HG03571 (cell line): ENCODE results near the gene TXNDC17.
"Not testable (repeated sequence)": the region's sequence is repeated elsewhere in the genome, so short reads cannot be mapped to it uniquely, and the experiment has no call there.

Source experiments
- ATAC-seq: cut with Tn5 transposase; IDR thresholded peaks from one replicate; pipeline ENCODE4 v1.9.1; 2021; ENCODE audit not compliant: unreplicated experiment

The TXNDC17 gene

DNA sequence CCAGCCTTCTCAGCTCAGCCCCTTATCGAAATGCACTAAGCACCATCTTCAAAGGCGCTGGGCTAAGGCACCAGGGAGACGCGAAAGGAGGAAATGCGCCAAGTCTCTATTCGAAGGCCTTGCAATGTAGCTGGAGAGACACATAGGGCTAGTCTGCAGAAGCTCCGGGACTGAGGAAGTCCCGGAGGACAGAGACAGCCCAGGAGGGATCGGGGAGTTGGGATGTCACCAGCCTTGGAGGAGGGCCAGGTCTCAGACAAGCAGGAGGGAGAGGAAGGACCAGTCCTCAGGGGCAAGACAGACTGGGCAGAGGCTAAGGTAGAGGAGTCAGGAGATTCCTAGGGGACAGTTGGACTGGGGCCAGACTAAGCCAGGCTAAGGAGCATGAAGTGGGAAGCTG is 19.2 kb downstream of the TXNDC17 start:
- no peak for ATAC-seq

- ATAC-seq, result no peak
These were observed 20.1 kb downstream of the TXNDC17 start for GRCh38 chr17:6660805-6661463.

DNA sequence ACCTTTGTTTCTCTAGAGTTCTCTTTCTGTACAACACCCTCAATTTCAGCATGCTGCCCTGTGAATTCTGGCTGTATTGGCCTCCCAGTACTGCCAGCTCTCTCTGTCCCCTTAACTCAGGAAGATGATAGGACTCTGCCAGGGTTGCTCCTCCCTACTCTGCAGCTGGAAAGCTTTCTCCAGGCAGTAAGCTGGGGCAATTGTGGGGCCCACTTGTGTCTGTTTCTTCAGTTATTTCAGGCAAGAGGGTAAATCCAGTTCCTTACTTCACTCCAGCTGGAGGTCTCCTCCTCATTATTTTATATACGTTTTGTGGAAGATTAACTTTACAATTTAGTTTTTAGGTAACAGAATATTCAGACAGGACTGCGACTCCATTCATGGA is 20.6 kb downstream of the TXNDC17 start:
- ATAC-seq, result no peak

GRCh38 chr17:6663200-6663599 is 22.3 kb downstream of the TXNDC17 start:
- not testable (repeated sequence) for ATAC-seq

GRCh38 chr17:6666077-6666521 is 25.2 kb downstream of the TXNDC17 start:
- ATAC-seq, result no peak

GRCh38 chr17:6666557-6666956 is 25.7 kb downstream of the TXNDC17 start:
- no peak for ATAC-seq

- no peak for ATAC-seq
These were observed 26.7 kb downstream of the TXNDC17 start for GRCh38 chr17:6667516-6667915.

- ATAC-seq, result no peak
These were observed 27.4 kb downstream of the TXNDC17 start for GRCh38 chr17:6668219-6668618.

DNA sequence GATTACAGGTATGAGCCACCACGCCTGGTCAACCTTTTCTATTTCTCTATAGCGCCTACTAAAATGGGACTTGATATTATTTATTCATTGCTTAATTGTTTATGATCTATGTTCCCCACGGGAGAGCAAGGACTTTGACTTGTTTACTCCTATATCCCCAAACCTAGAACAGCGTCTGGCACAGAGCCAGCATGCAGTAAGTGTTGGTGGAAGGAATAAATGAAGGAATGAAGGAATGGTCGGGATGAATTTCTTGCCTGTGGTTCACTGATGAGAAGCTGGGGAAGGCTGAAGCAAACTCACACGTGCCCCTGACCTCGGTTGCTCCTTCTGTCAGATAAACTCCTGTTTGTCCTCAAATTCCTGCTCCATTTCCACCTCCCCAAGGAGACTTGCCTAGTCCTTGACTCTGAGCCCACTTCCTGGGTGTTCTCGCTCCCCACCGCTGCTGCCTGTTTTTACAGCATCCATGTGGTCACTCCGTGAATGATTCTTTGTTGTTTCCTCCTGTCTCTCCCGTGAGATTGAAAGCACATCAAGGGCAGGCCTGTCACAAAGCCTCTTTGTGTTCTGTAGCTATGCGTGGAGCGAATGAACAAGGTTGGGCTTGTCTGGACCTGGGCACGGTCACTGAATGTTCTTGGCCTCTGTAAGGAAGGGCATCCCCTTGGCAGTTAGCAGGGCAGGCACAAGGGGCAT is 28.0 kb downstream of the TXNDC17 start:
- no peak for ATAC-seq

DNA sequence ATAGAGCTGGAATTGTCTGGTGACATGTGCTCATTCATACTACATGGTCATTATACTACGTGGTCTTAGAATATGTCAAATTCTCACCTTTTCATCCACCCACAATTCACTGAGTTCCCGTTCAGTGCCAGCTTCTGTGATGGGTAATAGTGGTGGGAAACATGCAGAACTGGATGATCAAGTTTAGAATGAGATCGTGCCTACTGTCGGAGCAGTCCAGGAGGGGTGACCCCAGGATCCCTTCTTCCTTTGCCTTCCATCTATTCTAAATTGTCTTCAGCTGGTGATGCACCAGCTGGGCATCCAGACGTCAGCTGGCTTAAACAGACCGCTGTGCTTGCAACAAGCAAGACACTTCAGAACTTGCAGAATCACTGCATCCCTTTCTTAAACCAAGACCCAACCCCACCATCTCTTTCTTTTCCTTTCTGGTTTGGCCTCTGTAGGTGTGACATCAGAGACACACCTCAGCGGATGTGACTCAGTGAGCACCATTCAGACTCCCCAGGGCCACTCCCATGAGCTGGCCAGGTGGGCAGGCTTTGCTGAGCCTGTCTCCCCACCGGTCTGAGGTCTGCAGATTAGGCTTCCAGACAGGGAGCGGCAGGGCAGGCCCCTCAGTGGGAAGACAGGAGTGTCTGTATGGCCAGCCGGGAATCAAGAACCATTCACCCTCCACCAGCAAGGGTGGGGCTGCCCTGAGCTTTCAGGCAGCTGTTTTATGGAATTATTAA is 28.8 kb downstream of the TXNDC17 start:
- ATAC-seq, result no peak

DNA sequence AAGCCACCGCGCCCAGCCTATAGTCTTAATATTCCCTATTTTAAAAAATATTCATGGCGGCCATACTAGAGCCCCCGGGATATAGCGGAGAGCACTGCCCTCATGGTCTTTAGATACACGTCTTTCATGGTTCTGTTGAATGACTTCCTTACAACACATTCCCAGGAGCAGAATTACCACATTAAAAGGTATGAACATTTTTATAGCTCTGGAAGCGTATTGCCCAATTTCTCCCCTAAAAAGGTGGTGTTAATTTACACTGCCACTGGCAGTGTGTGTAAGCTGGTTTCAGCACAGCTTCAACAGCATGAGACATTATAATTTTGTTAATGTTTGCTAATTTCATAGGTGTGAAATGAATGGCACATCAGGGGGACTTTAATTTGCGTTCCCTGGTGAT is 29.7 kb downstream of the TXNDC17 start:
- ATAC-seq, result no peak

GRCh38 chr17:6670999-6671398 is 30.1 kb downstream of the TXNDC17 start:
- ATAC-seq, result no peak

DNA sequence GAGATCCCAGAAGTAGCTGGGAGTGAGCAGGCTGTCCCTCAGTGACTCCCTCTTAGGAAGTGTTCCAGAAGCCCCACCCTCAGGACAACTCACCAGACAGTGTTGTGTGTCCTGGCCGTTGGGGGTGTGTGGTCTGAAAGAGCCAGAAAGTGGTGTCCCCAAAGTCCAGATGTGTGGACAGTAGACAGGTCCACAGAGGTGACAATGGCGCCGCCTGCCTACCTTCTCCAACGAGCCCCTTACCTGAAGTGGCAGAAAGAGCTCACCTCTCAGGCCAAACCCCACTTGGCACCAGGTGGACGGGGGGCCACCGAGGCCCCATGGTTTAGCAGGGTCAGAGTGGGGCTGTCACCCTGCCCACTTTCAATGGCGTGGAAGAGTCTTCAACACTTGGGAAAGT is 30.6 kb downstream of the TXNDC17 start:
- ATAC-seq, result no peak

DNA sequence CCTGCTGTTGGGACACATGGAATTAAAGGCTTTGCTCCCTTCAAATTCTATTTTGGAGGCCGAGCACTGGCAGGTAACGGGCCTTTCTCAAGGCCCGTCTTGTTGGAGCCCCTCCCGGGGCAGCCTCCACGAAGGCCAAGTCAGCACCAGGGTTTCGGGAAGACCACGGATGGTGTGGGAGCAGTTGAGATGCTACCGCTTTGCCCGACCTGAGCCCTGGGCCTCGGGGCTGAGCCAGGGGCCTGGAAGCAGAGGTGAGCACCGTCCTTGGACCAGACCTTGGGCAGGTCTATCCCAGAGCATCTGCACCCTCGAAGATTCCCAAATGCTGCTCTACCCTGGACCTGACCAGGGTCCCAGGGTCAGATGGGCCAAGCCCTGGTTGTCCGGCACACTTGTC is 33.7 kb downstream of the TXNDC17 start:
- no peak for ATAC-seq

DNA sequence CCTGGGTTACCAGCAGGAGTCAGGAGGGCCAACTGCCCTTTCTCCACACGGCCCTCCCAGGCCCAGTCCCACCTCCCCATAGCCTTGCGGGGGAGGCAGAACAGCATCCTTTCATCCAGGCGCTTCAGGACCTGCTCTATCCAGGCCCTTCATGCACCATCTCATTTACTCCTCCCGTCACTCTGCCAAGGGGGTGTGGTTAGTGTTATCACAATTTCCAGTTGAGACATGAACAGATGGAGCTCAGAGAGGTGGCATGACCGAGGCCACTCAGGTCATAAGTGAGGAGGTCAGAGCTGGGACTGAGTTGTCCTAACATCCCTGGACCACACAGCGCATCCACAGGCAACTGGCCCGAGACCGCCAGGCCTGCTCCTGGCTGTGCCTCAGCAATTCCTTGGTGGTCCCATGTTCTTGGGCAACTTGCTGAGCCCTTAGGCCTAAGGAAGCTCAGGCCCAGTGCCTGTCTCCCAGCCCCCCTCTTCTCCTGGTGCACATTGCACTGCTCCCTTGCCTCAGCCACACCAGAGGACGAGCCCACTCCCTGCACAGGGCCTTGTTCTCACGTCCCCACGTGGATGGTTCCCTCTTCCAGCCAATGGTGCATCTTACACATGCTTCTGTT is 34.5 kb downstream of the TXNDC17 start:
- ATAC-seq, result no peak

DNA sequence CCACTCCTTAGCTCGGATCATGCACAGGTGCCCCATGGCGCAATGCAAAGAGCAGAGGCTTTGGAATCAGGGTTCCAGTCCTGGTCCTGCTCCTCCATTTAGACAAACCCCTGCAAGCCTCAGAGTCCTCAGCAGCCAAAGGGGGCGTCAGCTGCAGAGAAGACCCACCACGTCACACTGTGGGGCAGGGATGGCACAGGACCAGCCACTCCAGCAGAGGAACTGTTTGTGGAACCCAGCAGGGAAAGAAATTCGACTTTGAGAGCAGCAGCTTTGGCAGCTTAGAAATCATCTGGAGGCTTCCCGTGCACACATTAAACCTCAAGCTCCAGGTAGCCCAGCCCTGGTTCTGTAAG is 35.9 kb downstream of the TXNDC17 start:
- ATAC-seq, result no peak

DNA sequence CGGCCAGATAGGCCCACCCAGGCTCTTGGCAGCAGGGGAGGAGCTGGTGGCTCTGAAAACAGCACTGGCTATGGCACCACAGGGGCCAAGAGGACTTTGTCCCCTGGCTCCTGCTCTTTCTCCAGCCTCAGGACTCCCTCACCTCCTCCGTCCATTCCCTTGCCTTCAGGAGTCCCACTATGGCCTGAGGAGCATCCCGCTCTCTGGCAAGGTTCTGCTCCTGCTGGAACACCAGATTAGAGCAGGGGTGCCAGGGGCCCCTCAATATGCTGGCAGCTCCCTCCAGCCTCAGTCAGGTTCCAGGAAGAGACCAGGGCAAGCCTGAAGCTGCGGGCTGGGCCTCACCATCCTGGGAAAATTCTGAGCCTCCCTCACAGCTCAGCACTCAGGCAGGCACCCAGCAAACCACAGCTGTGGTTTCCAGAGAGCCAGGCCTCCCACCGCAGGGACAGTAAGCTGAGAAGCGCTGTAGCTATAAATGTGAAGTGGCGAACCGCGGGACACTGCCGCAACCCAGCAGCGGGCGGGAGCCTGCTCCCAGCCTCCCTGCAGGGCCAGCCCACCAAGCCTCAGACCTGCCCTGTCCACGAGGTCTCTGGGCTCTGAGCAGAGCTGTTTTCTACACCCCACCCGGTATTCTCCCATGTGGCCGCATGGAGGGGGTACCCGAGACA is 36.4 kb downstream of the TXNDC17 start:
- ATAC-seq, result no peak

- no peak for ATAC-seq
These were observed 37.1 kb downstream of the TXNDC17 start for GRCh38 chr17:6677946-6678345.

GRCh38 chr17:6679241-6679640 is 38.4 kb downstream of the TXNDC17 start:
- no peak for ATAC-seq

GRCh38 chr17:6681176-6681575 is 40.3 kb downstream of the TXNDC17 start:
- no peak for ATAC-seq

DNA sequence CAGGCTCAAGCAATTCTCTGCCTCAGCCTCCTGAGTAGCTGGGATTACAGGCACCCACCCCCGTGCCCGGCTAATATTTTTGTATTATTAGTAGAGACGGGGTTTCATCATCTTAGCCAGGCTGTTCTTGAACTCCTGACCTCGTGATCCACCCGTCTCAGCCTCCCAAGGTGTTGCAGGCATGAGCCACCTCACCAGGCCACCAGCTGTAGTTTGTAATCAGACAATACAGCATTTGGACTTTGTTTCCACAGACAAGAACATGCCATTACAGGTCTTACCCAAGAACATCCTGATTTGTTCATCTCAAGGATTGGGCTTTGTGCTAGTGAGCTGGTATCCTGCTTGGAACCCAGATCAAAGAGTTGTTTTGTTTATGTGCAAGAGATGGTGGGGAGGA is 40.8 kb downstream of the TXNDC17 start:
- ATAC-seq, result no peak
